Measurements from ENCODE around the gene ZNF236. TPM values are rescaled to one million over a fixed set of nuclear protein-coding genes. Genes with fewer than 3 reads are reported as not detected.

The ZNF236 gene
- total RNA-seq, 6 donors from 2014 or later, result 9.0 to 27.2 (median 14.8) TPM

GRCh38 chr18:76915456-76915855 lies 93.1 kb downstream of the ZNF236 start:
- Histone ChIP-seq H3K36me3 (peaks cover 29 to 92% (median 51%) of the 10 kb centered on the region in 4 donors), H3K4me1 (no peaks in the 10 kb centered on the region), H3K27ac (no peak overlapping the region), H3K27me3 (no peaks in the 10 kb centered on the region), H3K9me3 (no peaks in the 10 kb centered on the region), H3K4me3 (no peak overlapping the region)
- TF ChIP-seq, protein P1, sequence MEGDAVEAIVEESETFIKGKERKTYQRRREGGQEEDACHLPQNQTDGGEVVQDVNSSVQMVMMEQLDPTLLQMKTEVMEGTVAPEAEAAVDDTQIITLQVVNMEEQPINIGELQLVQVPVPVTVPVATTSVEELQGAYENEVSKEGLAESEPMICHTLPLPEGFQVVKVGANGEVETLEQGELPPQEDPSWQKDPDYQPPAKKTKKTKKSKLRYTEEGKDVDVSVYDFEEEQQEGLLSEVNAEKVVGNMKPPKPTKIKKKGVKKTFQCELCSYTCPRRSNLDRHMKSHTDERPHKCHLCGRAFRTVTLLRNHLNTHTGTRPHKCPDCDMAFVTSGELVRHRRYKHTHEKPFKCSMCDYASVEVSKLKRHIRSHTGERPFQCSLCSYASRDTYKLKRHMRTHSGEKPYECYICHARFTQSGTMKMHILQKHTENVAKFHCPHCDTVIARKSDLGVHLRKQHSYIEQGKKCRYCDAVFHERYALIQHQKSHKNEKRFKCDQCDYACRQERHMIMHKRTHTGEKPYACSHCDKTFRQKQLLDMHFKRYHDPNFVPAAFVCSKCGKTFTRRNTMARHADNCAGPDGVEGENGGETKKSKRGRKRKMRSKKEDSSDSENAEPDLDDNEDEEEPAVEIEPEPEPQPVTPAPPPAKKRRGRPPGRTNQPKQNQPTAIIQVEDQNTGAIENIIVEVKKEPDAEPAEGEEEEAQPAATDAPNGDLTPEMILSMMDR (IDR thresholded peaks at IDR 0.05), result no peak
- TF ChIP-seq POLR2AphosphoS5 (IDR thresholded peaks at IDR 0.05) (no peak), EP300 (IDR thresholded peaks at IDR 0.05) (no peak), POLR2A (IDR thresholded peaks at IDR 0.05) (no peak)
- no peak for ATAC-seq (ENCODE audit: low FRiP score in 2 of 2)
- no peak for DNase-seq
- 71 to 86% methylated on average over 5 of the region's 5 CpGs for WGBS, 2 donors

DNA sequence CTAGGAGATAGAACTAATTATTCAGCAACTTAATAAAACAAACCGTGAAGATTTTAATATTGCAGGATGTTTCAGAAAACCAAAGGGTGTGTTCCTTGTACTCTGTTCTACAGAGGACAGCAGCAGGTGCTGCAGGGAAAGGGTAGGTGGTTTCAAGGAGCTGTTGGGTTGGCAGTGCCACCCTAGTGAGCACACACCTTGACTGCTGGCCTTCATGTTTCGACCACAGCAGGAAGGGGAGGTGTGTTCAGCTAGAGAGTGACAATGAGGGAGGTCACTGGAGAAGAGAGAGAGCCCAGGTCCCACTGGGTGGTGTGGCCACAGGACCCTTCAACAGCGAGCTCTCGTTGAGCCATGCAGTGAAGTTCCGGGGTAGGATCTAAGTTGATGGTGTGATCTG lies 98.6 kb downstream of the ZNF236 start:
- TF ChIP-seq POLR2AphosphoS5 (IDR thresholded peaks at IDR 0.05) (no peak), EP300 (IDR thresholded peaks at IDR 0.05) (no peak), POLR2A (IDR thresholded peaks at IDR 0.05) (no peak)
- TF ChIP-seq, protein P1 (IDR thresholded peaks at IDR 0.05), result no peak
- Histone ChIP-seq H3K36me3 (peaks cover 19 to 84% (median 45%) of the 10 kb centered on the region in 4 donors), H3K4me3 (no peak overlapping the region)

DNA sequence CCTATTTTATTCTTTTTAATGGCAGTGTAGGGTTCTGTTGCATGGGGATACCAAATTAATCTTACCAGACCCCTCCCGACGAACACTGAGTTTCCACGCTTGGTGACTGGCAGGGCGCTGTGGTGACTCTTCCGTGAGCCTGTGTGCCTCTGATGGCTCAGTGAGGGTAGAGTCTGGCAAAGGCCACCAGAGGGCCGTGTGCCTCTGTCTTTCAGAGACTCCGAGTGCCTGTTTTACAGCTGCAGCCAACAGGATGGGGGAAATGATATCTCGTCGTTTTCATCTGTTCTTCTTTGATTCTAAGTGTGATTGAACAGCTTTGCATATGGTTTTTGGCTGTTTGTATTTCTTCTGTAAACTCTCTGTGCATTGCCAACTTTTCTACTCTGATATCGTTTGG lies 99.8 kb downstream of the ZNF236 start:
- no peak overlapping the region for H3K4me3 ChIP-seq
- DNase-seq (peak in 1 of 2 donors; percentile 49), ATAC-seq (ENCODE audit: low FRiP score in 2 of 2) (peak; percentile 78 to 80)
- WGBS, 2 donors, result 23 to 31% methylated on average over 6 to 10 of the region's 10 CpGs
- TF ChIP-seq EP300 (IDR thresholded peaks at IDR 0.05), result no peak
- TF ChIP-seq, protein P1 (IDR thresholded peaks at IDR 0.05), result peak; percentile 17 to 69 (median 46)
- no peak for TF ChIP-seq POLR2A (IDR thresholded peaks at IDR 0.05)
- TF ChIP-seq POLR2AphosphoS5 (IDR thresholded peaks at IDR 0.05), result no peak
- H3K9me3 ChIP-seq, result no peaks in the 10 kb centered on the region
- H3K4me1 ChIP-seq, result no peaks in the 10 kb centered on the region
- H3K27me3 ChIP-seq, result no peaks in the 10 kb centered on the region
- H3K36me3 ChIP-seq, result peaks cover 14 to 81% (median 40%) of the 10 kb centered on the region in 4 donors
- no peak overlapping the region for H3K27ac ChIP-seq

More for the DNA sequence above, 98.6 kb downstream of the ZNF236 start:
- DNase-seq (no peak), ATAC-seq (ENCODE audit: low FRiP score in 2 of 2) (peak; percentile 11 to 20)
- Histone ChIP-seq H3K27ac (no peak overlapping the region), H3K27me3 (no peaks in the 10 kb centered on the region), H3K4me1 (no peaks in the 10 kb centered on the region), H3K9me3 (no peaks in the 10 kb centered on the region)
- WGBS, 2 donors, result 85 to 90% methylated on average over 5 of the region's 5 CpGs

GRCh38 chr18:76923485-76924085 lies 101.2 kb downstream of the ZNF236 start:
- Histone ChIP-seq H3K4me1 (no peaks in the 10 kb centered on the region), H3K36me3 (peaks cover 10 to 81% (median 45%) of the 10 kb centered on the region in 4 donors)
- 80 to 83% methylated on average over 3 of the region's 3 CpGs for WGBS, 2 donors

More at GRCh38 chr18:76923485-76924085, 101.2 kb downstream of the ZNF236 start:
- DNase-seq (no peak), ATAC-seq (ENCODE audit: low FRiP score in 2 of 2) (no peak)
- no peak overlapping the region for H3K4me3 ChIP-seq
- no peak overlapping the region for H3K27ac ChIP-seq
- no peaks in the 10 kb centered on the region for H3K27me3 ChIP-seq
- no peaks in the 10 kb centered on the region for H3K9me3 ChIP-seq
- no peak for TF ChIP-seq EP300 (IDR thresholded peaks at IDR 0.05)
- TF ChIP-seq, protein P1 (IDR thresholded peaks at IDR 0.05), result no peak
- no peak for TF ChIP-seq POLR2AphosphoS5 (IDR thresholded peaks at IDR 0.05)
